HPDE6-E6E7 (cell line): ENCODE data around the gene CYB561D1.

Experiments used
- DNase-seq: peaks from one replicate; pipeline ENCODE4 v3.0.0; 2011; ENCODE audit warnings: missing footprints; ENCODE audit errors: extremely low spot score

CYB561D1 gene

DNA sequence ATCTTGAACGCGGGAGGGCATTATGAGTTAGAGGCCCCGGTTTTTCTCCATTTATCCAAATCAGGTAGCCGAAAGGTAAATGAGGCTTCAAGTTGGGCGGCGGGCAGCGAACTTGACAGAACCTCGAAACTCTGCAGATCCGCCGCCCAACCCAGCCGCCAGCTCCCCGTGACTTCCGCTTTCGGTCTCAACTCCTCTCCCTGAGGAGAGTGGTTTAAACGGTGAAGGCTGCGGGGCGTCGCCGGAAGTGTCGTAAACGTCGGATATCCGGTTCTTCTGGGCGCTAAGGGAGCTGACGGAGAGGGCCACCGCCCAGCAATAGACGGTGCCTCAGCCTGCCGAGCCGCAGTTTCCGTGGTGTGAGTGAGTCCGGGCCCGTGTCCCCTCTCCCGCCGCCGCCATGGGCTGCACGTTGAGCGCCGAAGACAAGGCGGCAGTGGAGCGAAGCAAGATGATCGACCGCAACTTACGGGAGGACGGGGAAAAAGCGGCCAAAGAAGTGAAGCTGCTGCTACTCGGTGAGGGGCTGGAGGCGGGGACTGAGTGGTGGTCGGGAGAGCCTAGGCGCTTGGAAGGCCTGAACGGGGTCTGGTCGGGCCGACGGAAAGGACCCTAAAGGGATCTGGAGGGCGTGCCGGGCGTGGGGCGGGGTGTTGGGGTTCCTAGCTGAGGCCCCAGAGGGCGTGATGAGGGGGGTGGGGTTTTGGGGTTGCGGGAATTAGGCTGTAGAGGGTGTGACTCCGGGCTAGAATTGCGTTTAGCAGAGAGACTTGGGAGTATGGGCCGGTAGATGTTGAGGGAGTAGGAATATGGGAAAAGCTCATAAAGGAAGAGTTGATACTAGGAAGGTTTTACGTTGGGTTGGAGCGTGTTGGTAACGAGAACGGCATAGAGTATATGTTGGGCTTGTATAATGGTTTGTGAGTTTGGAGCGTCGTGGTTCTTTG is 54.7 kb downstream of the CYB561D1 start, which contains the start of gene GNAI3:
GNAI3 (plus strand) TSS at position 295 of the 947 bp plus-strand sequence; CDS start at position 401, 106 bp downstream.
- peak; percentile 94 for DNase-seq
